ENCODE measurements around the gene PCLAF. TPM values are rescaled to one million over a fixed set of nuclear protein-coding genes. Genes with fewer than 3 reads are reported as not detected.
A peak's percentile ranks its signal among the peaks of the same experiment; 100 is the strongest.
"Not testable (repeated sequence)": the region's sequence is repeated elsewhere in the genome, so short reads cannot be mapped to it uniquely, and the experiment has no call there.

PCLAF gene, protein sequence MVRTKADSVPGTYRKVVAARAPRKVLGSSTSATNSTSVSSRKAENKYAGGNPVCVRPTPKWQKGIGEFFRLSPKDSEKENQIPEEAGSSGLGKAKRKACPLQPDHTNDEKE
- 46.4 and 46.5 TPM in 2 replicates for total RNA-seq (2014; rRNA removed; shearing (Covaris generic))

DNA sequence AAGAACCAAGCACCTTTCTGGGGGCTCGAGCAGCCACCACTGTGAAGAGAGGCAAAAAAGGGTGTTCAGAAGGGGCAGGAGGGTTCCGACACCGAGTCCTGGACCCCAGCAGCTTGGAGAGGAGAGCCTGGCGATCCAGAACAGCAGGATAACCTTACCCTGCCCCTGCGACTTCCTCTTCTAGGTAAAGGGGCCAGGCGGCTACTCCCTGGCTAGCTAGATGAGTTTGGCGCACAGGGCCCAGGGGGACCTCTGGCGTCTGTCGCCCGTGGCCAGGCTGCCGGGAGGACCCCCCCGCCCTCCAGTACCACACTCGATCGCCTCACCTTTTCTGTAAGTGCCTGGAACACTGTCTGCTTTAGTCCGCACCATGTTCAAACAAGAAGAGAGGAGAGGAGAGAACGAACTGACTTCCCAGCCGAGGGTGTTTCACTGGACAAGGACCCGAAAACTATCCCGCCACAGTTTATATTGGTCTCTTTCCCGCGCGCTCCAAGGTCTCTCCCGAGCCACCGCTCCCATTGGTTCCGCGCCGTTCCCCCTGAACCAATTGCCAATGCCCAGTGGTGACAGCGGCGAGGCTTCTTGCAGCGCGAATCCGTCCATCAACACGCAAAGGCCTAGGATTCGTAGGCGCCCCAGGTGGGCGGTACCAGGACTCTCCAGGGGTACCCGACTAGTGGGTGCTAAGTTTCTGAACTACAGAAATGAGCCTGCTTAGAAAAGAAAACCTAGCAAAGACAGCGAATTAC is at the start of gene PCLAF:
Gene PCLAF, minus strand, starts transcription at position 442 of the 752 bp plus-strand sequence. Its CDS starts 70 bp downstream, at position 372.
- peaks cover 6% of the 10 kb centered on the region for H3K27me3 ChIP-seq (ENCODE audit: control insufficient read depth, insufficient read depth, low read length)
- peak within 1 kb of the TSS; percentile 53 for H3K4me3 ChIP-seq (ENCODE audit: insufficient read depth, low read depth, low read length)
- peak; percentile 93 for DNase-seq
- no peaks in the 10 kb centered on the region; the same call in 1 of the 2 replicates for H3K36me3 ChIP-seq (replicated peaks; ENCODE audit: control insufficient read depth, insufficient read depth, low read length)

DNA sequence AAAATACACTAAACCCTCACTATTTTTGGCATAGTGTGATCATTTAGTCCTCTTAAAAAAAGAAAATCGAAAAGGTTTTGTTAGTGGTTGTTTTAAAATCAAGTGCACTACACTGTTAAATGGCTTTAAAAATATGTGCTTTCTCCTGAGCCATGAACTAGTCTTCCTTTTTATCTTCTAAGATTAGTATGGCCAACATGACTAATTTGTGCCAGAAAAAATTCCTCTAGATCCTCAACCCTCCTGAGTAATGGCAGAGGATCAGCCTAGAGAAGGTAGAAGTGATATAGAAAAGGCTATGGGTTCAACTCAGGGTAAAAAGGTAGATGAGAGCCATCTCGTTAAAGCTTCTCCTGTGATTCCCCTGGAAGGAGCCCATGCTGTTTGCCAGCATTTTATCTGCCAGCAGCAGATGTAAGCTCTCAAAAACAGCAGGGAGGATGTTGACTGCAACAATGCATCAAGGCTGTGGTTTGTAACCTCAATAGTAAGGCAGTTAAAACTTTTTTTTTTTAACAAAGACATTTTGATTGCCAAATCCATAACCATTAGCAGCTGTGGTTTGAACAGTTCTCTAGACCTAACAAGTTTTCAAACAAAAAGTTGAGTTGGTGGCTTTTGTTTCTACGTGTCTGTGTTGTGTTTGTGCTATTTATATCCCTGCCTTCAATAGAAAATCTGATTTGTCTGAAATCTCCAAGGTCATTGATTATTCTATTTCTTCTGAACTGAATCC is 48.9 kb upstream of the PCLAF start:
- DNase-seq, result peak; percentile 60
- Histone ChIP-seq H3K4me3 (ENCODE audit: insufficient read depth, low read depth, low read length) (no peak overlapping the region), H3K27me3 (ENCODE audit: control insufficient read depth, insufficient read depth, low read length) (no peaks in the 10 kb centered on the region; the same call in 1 of the 2 replicates), H3K36me3 (replicated peaks; ENCODE audit: control insufficient read depth, insufficient read depth, low read length) (no peaks in the 10 kb centered on the region)

DNA sequence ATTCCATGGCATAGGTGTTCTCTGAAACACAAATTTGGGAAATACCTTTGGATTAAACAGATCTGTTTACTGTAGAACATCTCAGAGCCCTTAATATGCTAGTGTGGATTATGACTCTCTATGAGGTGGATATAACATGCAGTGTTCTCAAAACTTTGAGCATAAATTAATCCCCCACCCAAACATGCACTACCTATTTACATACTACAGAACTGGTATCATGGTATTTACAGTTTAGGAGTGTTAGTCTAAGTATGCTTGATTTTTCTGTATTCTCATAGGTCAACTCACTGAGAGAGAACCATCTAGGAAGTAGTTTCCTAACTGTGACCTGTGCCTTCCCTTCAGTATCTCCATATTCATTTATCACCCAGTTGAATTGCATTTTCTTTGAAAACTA is 48.2 kb upstream of the PCLAF start:
- H3K27me3 ChIP-seq (ENCODE audit: control insufficient read depth, insufficient read depth, low read length), result no peaks in the 10 kb centered on the region; the same call in 1 of the 2 replicates
- H3K36me3 ChIP-seq (replicated peaks; ENCODE audit: control insufficient read depth, insufficient read depth, low read length), result no peaks in the 10 kb centered on the region
- no peak overlapping the region for H3K4me3 ChIP-seq (ENCODE audit: insufficient read depth, low read depth, low read length)
- DNase-seq, result no peak

DNA sequence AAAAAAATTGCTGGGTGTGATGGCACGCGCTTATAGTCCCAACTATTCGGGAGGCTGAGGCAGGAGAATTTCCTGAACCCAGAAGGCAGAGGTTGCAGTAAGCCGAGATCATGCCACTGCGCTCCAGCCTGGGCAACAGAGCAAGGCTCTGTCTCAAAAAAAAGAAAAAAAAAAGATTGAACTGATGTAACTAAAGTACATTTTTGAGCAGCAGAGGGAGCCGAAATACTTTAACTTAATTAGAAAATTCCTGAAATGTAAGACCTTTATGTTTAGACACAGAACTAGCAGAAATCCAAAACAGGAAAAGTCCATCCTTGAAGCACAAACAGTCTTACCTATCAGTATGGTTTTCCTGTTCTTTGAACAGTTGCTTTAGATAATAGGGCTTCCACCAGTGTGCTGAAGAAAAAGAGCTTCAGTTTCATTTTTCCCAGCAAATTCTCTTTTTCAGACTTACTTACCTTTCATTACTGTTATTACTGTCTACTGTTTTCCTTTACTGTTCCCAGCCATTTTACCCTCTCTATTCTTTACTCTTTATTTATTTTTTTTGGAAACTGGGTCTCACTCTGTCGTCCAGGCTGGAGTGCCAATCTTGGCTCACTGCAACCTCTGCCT is 45.7 kb upstream of the PCLAF start:
- no peak for DNase-seq
- H3K27me3 ChIP-seq (ENCODE audit: control insufficient read depth, insufficient read depth, low read length), result no peaks in the 10 kb centered on the region; the same call in 1 of the 2 replicates
- H3K36me3 ChIP-seq (replicated peaks; ENCODE audit: control insufficient read depth, insufficient read depth, low read length), result 0 out of 2 replicates have a peak, but pooled peaks cover 1% of the 10 kb centered on the region
- no peak overlapping the region for H3K4me3 ChIP-seq (ENCODE audit: insufficient read depth, low read depth, low read length)

GRCh38 chr15:64425221-64425620 is 44.0 kb upstream of the PCLAF start:
- H3K27me3 ChIP-seq (ENCODE audit: control insufficient read depth, insufficient read depth, low read length), result no peaks in the 10 kb centered on the region; the same call in 1 of the 2 replicates
- no peak for DNase-seq
- H3K36me3 ChIP-seq (replicated peaks; ENCODE audit: control insufficient read depth, insufficient read depth, low read length), result 0 out of 2 replicates have a peak, but pooled peaks cover 1% of the 10 kb centered on the region
- no peak overlapping the region for H3K4me3 ChIP-seq (ENCODE audit: insufficient read depth, low read depth, low read length)

GRCh38 chr15:64423970-64424369 is 42.7 kb upstream of the PCLAF start:
- no peak overlapping the region for H3K4me3 ChIP-seq (ENCODE audit: insufficient read depth, low read depth, low read length)
- no peak for DNase-seq
- H3K36me3 ChIP-seq (replicated peaks; ENCODE audit: control insufficient read depth, insufficient read depth, low read length), result 0 out of 2 replicates have a peak, but pooled peaks cover 1% of the 10 kb centered on the region
- H3K27me3 ChIP-seq (ENCODE audit: control insufficient read depth, insufficient read depth, low read length), result no peaks in the 10 kb centered on the region

DNA sequence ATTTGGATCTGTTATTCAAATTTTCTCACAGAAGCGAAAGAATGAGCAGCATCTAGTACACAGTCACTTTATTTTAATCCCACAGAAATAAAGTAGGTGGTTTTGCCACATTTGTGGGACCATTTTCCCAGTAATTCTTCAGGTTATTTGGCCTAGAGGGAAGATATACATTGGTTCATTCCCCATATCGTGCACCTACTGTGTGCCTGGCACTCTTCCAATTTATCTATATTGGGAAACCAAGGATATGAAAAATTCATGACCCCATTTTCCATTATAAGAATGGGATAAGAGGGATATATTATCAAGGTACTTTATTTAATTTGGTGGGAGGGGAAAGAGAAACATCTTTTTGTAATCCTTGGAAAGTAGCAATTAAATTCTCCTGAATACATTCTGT is 41.5 kb upstream of the PCLAF start:
- no peaks in the 10 kb centered on the region for H3K27me3 ChIP-seq (ENCODE audit: control insufficient read depth, insufficient read depth, low read length)
- no peak for DNase-seq
- no peak overlapping the region for H3K4me3 ChIP-seq (ENCODE audit: insufficient read depth, low read depth, low read length)
- 0 out of 2 replicates have a peak, but pooled peaks cover 1% of the 10 kb centered on the region for H3K36me3 ChIP-seq (replicated peaks; ENCODE audit: control insufficient read depth, insufficient read depth, low read length)

GRCh38 chr15:64412216-64412615 is 31.0 kb upstream of the PCLAF start:
- Histone ChIP-seq H3K36me3 (replicated peaks; ENCODE audit: control insufficient read depth, insufficient read depth, low read length) (peaks cover 2% of the 10 kb centered on the region), H3K27me3 (ENCODE audit: control insufficient read depth, insufficient read depth, low read length) (no peaks in the 10 kb centered on the region), H3K4me3 (ENCODE audit: insufficient read depth, low read depth, low read length) (no peak overlapping the region)
- no peak for DNase-seq

DNA sequence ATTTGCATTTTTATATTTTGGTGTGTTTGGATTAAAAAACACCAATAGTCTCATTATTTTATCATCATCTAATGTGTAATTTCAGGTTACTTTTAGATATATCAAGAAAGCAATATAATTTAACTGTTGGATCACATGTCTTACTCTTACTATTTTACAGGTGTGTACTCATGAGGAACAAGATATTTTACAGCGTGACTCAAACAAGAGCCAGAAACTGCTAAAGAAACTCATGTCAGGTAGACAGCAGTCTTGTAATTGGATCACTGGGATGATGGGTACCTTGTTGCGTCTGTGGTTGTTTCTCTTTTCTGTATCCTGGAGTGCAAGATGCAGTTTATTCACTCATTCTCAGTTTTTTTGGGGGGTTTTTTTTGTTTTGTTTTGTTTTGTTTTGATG is 19.3 kb upstream of the PCLAF start:
- H3K36me3 ChIP-seq (replicated peaks; ENCODE audit: control insufficient read depth, insufficient read depth, low read length), result peaks cover 2% of the 10 kb centered on the region
- no peak for DNase-seq
- H3K4me3 ChIP-seq (ENCODE audit: insufficient read depth, low read depth, low read length), result no peak overlapping the region
- H3K27me3 ChIP-seq (ENCODE audit: control insufficient read depth, insufficient read depth, low read length), result no peaks in the 10 kb centered on the region

DNA sequence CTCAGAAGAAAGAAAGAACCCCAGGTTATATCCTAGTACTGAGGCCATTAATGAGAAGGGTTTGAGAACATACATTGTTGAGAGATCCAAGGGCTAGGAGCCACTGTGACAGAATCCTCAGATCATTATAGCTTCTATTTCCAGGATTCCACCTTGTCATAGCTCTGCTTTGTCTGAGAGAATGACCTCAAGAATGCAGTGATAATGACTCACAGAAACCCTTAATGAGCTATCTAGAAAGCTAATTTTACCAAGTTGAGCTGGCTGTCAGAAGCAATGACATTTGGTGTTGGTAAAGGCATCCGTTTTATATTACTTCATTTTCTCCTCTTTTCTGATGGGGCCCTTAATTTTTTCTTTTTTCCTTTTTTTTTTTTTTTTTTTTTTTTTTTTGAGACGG is 17.3 kb upstream of the PCLAF start:
- H3K4me3 ChIP-seq (ENCODE audit: insufficient read depth, low read depth, low read length), result no peak overlapping the region
- H3K36me3 ChIP-seq (replicated peaks; ENCODE audit: control insufficient read depth, insufficient read depth, low read length), result peaks cover 4% of the 10 kb centered on the region
- no peaks in the 10 kb centered on the region for H3K27me3 ChIP-seq (ENCODE audit: control insufficient read depth, insufficient read depth, low read length)
- DNase-seq, result no peak

GRCh38 chr15:64396789-64397188 is 15.5 kb upstream of the PCLAF start:
- no peak overlapping the region for H3K4me3 ChIP-seq (ENCODE audit: insufficient read depth, low read depth, low read length)
- H3K27me3 ChIP-seq (ENCODE audit: control insufficient read depth, insufficient read depth, low read length), result no peaks in the 10 kb centered on the region
- peaks cover 4% of the 10 kb centered on the region for H3K36me3 ChIP-seq (replicated peaks; ENCODE audit: control insufficient read depth, insufficient read depth, low read length)
- DNase-seq, result no peak

DNA sequence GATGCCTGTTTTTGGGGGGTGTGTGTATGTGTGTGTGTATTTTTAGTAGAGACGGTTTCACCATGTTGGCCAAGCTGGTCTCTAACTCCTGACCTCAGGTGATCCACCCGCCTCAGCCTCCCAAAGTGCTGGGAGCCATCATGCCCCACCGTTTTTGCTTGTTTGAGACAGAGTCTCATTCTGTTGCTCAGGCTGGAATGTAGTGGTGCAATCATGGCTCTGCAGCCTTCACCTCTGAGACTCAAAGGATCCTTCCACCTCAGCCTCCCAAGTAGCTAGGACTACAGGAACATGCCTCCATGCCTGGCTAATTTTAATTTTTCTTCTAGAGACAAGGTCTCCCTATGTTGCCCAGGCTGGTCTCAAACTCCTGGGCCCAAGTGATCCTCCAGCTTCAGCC is 11.2 kb upstream of the PCLAF start:
- not testable (repeated sequence) for H3K27me3 ChIP-seq (ENCODE audit: control insufficient read depth, insufficient read depth, low read length); DNase-seq; H3K36me3 ChIP-seq (replicated peaks; ENCODE audit: control insufficient read depth, insufficient read depth, low read length); H3K4me3 ChIP-seq (ENCODE audit: insufficient read depth, low read depth, low read length)

DNA sequence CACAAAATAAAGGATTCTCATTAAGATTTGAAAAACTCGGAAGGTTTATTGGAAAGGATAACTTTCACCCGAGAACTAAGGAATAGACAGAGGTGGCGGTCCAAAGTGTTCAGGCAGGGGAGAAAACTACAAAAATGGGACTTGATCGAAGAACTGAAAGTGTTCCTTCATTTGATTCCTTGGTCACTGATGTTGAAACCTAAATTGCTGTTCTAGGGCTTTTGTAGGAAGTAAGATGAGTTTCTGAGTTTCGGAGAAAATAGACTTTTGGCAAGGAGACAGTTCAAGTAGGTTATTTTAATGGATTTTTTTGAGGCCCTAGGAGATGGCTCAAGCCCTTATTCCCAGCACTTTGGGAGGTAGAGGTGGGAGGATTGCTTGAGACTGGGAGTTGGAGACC is 7.8 kb upstream of the PCLAF start:
- Histone ChIP-seq H3K27me3 (ENCODE audit: control insufficient read depth, insufficient read depth, low read length) (no peaks in the 10 kb centered on the region; the same call in 1 of the 2 replicates), H3K36me3 (replicated peaks; ENCODE audit: control insufficient read depth, insufficient read depth, low read length) (no peaks in the 10 kb centered on the region), H3K4me3 (ENCODE audit: insufficient read depth, low read depth, low read length) (no peak overlapping the region)
- no peak for DNase-seq

DNA sequence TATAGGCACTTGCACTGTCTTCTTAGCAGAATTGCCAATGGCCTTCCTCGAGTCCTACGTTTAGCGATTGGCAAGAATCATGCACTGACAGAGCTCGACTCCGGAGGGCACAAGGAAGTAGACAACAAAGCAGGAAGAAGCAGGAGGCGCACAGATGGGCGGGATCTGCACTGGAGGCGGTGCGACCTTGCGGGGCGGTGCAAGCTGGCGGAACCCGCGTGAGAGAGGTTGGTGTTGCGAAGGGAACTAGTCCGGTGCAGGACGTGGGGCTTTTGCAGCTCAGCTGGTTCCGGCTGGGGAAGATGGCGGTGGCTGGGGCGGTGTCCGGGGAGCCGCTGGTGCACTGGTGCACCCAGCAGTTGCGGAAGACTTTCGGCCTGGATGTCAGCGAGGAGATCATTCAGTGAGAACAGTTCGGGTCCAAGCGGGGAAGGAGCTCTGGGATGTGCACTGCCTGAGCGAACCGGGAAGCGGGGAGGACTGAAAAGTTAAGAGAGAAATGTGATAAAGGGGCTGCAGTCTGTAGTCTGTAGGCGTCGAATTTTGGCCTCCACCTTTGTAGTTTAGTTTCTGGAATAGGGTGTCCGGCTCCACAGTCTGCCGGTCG is 6.4 kb upstream of the PCLAF start, which contains the start of gene TRIP4:
Gene TRIP4, plus strand, starts transcription at position 275 of the 607 bp plus-strand sequence. Its CDS starts 28 bp downstream, at position 303.
- Histone ChIP-seq H3K36me3 (replicated peaks; ENCODE audit: control insufficient read depth, insufficient read depth, low read length) (no peaks in the 10 kb centered on the region), H3K4me3 (ENCODE audit: insufficient read depth, low read depth, low read length) (peak within 1 kb of the TSS; percentile 62), H3K27me3 (ENCODE audit: control insufficient read depth, insufficient read depth, low read length) (peaks cover 2% of the 10 kb centered on the region)
- peak; percentile 92 for DNase-seq

All from H7 (cell line).